ENCODE results near the gene FAM227A. TPM values are rescaled to one million over a fixed set of nuclear protein-coding genes. Genes with fewer than 3 reads are reported as not detected.

FAM227A gene
- total and polyA plus RNA-seq, 2 of the 4 experiments (the other 2 are of a cell fraction), result 1.3 to 1.4 TPM

DNA sequence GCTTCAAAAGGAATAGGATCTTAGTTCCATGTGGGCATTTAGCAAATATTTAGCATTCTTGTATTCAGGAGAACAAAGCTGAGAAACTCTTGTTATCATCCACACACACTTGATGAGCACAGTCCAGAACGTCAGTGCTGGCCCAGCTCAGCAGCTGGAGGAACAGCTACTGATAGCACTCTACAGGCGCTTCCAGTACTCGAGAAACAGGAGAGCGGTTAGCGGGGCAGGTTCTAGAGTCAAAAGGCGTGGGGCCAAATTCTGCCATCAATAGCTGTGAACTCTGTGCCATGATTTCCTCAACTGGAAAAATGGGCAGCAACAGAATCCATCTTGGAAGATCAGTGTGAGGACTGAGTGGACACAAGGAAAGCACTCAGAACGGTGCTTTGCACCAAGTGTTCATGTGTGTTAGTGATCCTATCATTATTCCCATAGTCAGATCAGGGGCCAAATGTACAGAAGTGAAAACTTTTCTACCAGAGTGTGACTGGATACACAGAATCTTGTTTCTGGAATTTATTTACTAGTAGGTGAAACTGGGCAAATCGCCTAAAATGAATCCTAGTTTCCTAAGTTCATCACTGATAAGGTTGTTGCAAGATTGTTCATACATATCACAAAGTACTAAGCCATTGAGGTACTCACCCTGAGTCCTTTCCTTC lies 41.4 kb upstream of the FAM227A start:
- H4K5ac ChIP-seq (ENCODE audit: low read depth, low read length), result no peak overlapping the region
- H2AFZ ChIP-seq (replicated peaks; ENCODE audit: low read length, poor library complexity), result no peak overlapping the region
- peak overlapping the region; percentile 46; the same call in 1 of the 2 replicates for H3K27ac ChIP-seq (ENCODE audit: insufficient read depth, low read length)
- peaks cover 30 to 69% of the 10 kb centered on the region in 2 experiments for H3K79me1 ChIP-seq (ENCODE audit: low read depth in 1 of 2, low read length in 2 of 2)
- H4K20me1 ChIP-seq (ENCODE audit: insufficient read depth, low read length), result peaks cover 17% of the 10 kb centered on the region; the same call in 1 of the 2 replicates
- H3K4ac ChIP-seq (ENCODE audit: low read depth, low read length), result 0 out of 2 replicates have a peak overlapping the region, but pooled peaks have one; percentile 3
- no peak overlapping the region for H2BK20ac ChIP-seq (ENCODE audit: low read depth, low read length)
- no peak overlapping the region for H3K18ac ChIP-seq (ENCODE audit: low read depth, low read length)
- WGBS, 2 experiments (ENCODE audit: extremely low coverage in 2 of 2, insufficient read length in 1 of 2), result 88% methylated on average over 4 of the region's 8 CpGs; no CpG with 5 or more reads in 1 of the 2 experiments
- ATAC-seq (ENCODE audit: low read depth) (no peak), DNase-seq (peak; percentile 58)
- H3K14ac ChIP-seq (replicated peaks; ENCODE audit: low read depth, low read length), result peak overlapping the region; percentile 20; the same call in 1 of the 2 replicates
- peak overlapping the region; percentile 29; the same call in 1 of the 2 replicates for H3K9ac ChIP-seq (ENCODE audit: low read depth, low read length)
- ChIA-PET POLR2A (ENCODE audit: unreplicated experiment) (no interaction called here), CTCF (interaction anchor here (0.6 to 2.5 kb wide), 2 partner anchors 16 to 813 kb away, joined by 3 to 7 read pairs; partner anchors contain the start of gene TOMM22)
- dilution Hi-C loops (cut with HindIII; ENCODE audit: low sequenced_read_pairs, unreplicated experiment) (no loop called here), in situ Hi-C loops (cut with MboI; ENCODE audit: low sequenced_read_pairs) (no loop called here), intact Hi-C loops (cut with micrococcal nuclease) (loop anchor here (2.0 kb wide), 1 partner anchor 17 kb away; the partner anchor contains the start of gene TOMM22)
- H2AK5ac ChIP-seq (ENCODE audit: low read depth, low read length), result no peak overlapping the region
- no peak overlapping the region for H3K56ac ChIP-seq (ENCODE audit: extremely low read depth, insufficient read depth, low read length)
- no peak overlapping the region for H2BK15ac ChIP-seq (ENCODE audit: low read depth, low read length)
- H3K9me1 ChIP-seq (ENCODE audit: insufficient read depth, low read length), result peaks cover 17% of the 10 kb centered on the region
- peak overlapping the region; percentile 75 for H2BK5ac ChIP-seq (ENCODE audit: low read depth, low read length, poor library complexity, severe bottlenecking)
- H2BK120ac ChIP-seq (ENCODE audit: low read depth, low read length), result no peak overlapping the region
- no peak overlapping the region for H4K91ac ChIP-seq (ENCODE audit: insufficient read depth, low read depth, low read length)
- no peak overlapping the region for H4K8ac ChIP-seq (ENCODE audit: low read depth in 2 of 2, low read length in 2 of 2)
- TF ChIP-seq MXI1 (IDR thresholded peaks at IDR 0.05; ENCODE audit: borderline replicate concordance, low read depth, low read length) (no peak), POLR2A (IDR thresholded peaks at IDR 0.05; ENCODE audit: low read depth, low read length) (peak; percentile 27; the same call in 1 of the 2 replicates)
- BruUV-seq (replicated peaks), result no TSS peak
- H3K4me2 ChIP-seq (ENCODE audit: low read depth, low read length), result peak overlapping the region; percentile 48
- peaks cover 8% of the 10 kb centered on the region; the same call in 1 of the 2 replicates for H3K36me3 ChIP-seq (ENCODE audit: control insufficient read depth, insufficient read depth, low read length)
- no peaks in the 10 kb centered on the region for H3K27me3 ChIP-seq (ENCODE audit: control insufficient read depth, insufficient read depth, low read length)
- H3K23ac ChIP-seq (ENCODE audit: low read depth, low read length), result peak overlapping the region; percentile 73; the same call in 1 of the 2 replicates
- peaks cover 11% of the 10 kb centered on the region for H3K4me1 ChIP-seq (ENCODE audit: control insufficient read depth, insufficient read depth, low read length)
- H3K4me3 ChIP-seq (ENCODE audit: insufficient read depth, low read depth, low read length), result no peak overlapping the region
- no peaks in the 10 kb centered on the region for H3K9me3 ChIP-seq (ENCODE audit: control insufficient read depth, insufficient read depth, low read length)
- H2AK9ac ChIP-seq (replicated peaks; ENCODE audit: low read depth, low read length, poor library complexity), result no peak overlapping the region

Data from IMR-90 (cell line).